Cardiac septum (tissue), 1 donor: ENCODE data around the gene RNGTT. TPM values are rescaled to one million over a fixed set of nuclear protein-coding genes. Genes with fewer than 3 reads are reported as not detected.

ENCODE experiments used
- DNase-seq: peaks from one replicate; pipeline ENCODE4 v3.0.0-alpha.2; 2020; ENCODE audit warnings: low spot score
- intact Hi-C: fragments of 100-400 bp; cut with DNase I; formaldehyde crosslinking; loops from one replicate; pipeline ENCODE4 v1.14.0; 2022
- total RNA-seq: library from RNA; stranded (reverse); fragmentation: NEBNext Ultra II Directional; extraction: Animal tissue kit (Norgen Biotek cat#: 25700); gene quantifications from one replicate; pipeline ENCODE4 v1.2.1, GENCODE V29; 2021
- donor health status: DM: no; HTN: no; CAD: no.

Gene RNGTT
- total RNA-seq, 1 donor from 2014 or later: 7.9 TPM

DNA sequence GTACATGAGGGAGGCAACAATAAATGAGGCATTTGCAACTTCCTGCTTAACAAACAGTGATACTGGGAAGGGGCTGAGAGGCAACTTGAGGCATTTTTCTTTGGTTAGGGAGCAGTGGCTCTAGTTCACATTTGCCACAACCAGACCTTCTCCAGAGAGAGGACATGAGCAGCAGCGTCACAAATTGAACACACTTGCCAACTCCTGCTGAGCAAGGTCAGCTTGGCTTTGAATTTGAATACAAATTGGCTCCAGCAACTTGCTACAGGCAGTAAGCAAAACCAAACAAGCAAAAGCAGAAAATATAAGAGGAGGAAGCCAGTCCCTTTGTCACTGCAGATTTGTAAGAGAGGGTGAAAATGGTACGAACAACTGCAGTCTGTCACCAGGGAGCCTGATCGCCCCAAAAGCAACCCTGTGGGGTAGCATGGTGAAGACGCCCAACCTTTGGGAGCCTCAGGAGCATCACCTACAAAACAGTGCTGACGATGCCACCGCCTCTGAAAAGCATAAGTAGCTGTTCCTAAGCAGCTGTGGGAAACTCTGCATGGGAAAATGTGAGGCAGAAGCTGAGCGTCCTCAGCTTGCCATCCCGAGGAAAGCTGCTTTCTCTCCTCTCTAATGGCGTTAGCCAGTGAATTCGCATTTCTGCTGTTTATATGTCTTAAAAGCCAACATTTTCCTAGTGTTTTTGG lies 378.7 kb downstream of the RNGTT start:
- intact Hi-C loops: no loop called here
- no peak for DNase-seq

DNA sequence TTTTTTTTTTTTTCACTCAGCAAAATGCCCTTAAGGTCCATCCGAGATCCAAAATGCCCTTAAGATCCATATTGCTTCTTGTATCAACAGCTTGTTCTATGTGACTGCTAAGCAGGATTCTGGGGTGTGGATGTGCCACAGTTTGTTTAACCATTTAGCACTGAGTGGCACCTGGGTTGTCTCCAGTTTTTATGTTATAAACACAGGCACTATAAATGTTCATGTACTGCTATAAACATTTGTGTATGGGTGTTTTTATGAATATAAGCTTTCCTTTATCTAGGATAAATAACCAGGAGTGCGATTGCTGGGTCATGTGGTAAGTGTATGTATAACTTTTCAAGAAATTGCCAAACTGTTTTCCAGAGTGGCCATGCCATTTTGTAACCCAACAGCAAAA lies 386.0 kb downstream of the RNGTT start:
- intact Hi-C loops: no loop called here
- no peak for DNase-seq

DNA sequence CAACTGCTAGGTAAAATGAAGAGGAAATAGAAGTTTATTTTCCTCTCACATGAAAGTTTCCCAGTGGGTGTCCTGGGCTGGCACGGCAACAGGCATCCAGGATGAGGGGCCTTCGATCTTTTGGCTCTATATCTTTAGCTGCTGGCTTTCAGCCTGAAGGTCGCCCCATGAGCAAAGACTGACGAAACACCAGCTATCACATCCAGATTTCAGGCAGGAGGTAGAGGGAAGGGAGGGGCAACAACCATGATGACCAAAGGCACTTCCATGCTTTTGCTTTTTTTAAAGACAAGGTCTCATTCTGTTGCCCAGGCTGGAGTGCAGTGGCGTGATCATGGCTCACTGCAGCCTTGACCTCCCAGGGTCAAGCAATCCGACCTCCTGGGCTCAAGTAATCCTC lies 387.9 kb downstream of the RNGTT start:
- DNase-seq: no peak
- intact Hi-C loops: no loop called here

DNA sequence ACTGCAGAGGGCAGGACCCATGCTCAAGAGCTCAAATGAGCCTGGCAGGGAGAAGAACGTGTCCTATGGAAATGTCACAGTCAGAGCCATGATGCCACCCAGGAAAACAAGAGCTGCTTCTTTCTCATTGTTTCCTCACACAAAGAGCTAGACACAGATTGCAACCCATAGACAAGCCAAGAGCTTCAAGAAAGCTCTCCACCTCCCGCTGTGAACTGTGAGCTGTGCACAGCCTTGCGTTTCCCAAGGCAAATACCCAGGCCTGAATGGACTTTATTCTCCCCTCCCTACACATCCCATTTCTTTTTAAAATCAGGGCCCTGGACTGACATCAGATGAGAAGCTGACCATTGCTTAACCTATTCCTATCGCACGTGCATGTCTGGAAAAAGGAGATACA lies 388.8 kb downstream of the RNGTT start:
- no peak for DNase-seq
- intact Hi-C loops: no loop called here

DNA sequence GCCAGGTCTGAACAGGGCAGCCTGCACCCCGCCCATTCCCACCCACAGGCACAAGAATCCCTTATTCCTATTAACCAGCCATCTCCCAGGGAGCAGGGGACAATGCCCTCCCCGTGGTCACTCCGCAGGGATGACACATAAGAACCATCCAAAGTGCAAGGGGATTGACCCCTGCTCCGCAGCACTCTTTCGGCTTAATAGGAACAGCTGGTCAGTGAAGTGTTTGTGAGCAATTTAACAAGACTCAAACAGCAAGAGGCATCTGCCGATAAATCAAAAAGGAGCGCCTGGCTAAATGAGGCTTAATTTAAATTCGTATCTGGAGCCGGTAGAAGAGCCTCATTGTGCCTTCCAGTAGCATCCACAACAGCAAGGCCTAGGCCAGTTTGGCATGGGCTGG lies 389.4 kb downstream of the RNGTT start:
- DNase-seq: no peak
- intact Hi-C loops: no loop called here

DNA sequence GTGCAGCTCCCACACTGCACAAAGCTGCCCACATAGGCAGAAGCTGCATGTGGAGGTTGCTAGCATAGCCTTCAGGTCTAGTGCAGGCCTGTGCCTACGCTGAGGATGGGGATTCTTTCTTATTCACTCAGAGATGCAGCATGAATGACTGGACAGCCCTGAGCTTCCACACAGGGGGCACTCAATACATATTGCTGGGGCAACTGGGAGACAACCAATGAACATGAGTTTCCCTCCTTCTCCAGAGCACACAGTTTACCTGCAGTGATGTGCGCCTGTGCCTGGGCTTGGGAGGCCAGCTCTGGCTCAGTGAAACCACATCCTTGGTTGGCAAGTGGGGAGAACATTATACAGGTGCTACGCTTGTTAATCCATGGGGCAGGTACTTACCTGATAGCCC lies 389.9 kb downstream of the RNGTT start:
- intact Hi-C loops: no loop called here
- DNase-seq: no peak

DNA sequence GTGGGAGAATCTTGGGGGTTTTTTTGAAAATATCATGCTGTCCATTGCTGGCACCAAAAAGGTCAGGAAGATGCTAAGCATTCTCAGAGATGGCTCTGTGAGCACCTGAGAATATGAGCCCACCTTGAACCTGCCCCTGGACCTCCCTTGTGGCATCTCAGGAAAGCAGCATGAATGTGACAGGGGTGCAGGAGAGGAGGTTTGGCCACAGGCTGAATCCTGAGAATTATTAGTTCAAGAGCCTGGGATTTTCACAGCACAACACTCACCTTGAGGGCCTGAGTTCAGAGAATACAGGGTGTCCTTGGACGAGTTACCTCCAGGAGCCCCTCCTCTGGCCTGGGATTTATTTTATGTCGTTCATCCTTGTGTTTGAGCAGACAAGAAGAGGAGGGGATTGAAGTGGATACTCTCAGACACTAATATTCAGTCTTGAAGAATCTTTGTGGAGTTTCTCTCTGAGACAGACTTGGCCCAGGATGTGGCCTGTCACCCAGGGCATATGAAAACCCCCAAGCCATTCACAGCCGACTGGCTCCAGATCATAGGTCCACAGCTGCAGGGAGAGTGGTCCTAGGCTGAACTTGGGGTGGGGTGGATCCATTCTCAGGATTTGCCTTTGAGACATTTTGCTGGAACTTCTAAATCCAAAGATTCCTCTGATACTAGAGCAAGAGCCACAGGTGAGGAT lies 390.8 kb downstream of the RNGTT start:
- no peak for DNase-seq
- intact Hi-C loops: no loop called here

DNA sequence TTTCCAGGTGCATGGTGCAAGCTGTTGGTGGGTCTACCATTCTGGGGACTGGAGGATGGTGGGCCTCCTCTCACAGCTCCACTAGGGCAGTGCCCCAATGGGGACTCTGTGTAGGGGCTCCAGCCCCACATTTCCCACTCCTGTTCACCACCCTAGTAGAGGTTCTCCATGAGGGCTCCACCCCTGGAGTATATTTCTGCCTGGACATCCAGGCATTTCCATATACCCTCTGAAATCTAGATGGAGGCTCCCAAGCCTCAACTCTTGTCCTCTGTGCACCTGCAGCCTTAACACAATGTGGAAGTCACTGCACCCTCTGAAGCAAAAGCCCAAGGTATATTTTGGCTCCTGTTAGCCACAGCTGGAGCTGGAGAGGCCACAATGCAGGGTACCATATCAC lies 393.5 kb downstream of the RNGTT start:
- intact Hi-C loops: no loop called here
- DNase-seq: no peak

DNA sequence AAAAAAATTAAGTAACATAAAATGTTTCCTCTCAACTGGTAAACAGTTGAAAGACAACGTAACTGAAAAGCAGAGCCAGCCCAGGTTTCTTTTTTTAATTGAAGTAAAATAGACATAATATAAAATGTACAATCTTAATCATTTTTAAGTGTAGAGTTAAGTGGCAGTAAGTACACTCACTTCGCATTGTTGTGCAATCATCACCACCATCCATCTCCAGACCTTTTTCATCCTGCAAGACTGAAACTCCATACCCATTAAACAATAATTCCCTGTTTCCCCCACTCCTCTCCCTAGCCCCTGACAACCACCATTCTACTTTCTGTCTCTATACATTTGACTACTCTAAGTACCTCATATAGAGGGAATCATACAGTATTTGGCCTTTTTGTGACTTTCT lies 395.7 kb downstream of the RNGTT start:
- intact Hi-C loops: no loop called here
- DNase-seq: no peak

DNA sequence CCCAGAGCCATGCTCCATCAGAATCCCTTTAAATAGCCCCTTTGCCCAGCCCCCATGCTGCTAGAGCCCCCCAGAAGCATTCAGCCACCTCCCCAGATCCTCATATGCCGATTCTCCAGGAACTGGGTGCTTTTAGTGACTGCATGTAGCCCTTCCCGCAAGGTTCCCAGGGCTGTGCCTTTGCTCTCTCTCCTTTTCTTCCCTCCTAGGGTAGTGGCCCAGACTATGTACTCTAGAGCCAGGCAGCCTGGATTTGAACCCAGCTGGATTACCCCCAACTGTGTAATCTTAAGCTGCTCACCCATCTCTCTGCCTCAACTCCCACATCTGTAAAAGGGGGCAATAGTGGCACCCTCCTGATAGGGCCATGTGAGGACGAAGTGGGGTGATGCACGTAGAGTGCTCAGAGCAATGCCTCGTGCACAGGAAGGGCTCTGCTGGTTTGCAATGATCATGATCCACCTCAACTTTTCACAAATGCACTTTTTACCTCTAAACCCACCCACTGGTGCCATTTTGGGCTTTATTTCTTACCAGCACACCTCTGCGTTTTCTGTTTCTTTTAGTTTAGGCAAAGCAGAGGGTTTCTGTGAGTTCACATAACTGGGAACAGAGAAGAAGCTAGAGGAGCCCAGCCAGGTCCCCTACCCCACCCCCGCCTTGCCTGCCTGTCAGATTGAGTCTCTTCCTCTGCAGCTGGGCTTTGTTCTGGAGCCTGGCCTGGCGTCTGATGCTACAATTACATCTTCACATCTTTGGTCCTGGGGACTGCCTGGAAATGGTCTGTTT lies 396.5 kb downstream of the RNGTT start:
- intact Hi-C loops: no loop called here
- no peak for DNase-seq

DNA sequence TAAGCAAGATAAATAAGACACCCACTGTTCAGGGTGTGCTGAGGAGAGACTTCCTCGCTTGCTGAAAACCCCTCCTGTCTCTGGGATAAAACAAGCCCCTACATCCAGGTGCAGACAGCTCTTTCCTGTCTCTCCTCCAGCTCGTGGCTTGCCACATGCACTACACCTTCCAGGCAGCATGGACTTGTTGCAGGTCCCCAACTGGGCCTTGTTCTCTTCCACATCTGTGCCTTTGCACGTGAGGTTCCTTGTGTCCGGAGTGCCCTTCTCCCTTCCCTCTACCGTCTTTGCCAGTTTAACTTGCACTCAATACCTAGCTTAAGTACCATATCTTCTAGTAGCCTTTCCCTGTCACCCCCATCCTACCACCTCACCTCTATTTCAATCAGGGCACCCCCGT lies 397.6 kb downstream of the RNGTT start:
- intact Hi-C loops: no loop called here
- no peak for DNase-seq

DNA sequence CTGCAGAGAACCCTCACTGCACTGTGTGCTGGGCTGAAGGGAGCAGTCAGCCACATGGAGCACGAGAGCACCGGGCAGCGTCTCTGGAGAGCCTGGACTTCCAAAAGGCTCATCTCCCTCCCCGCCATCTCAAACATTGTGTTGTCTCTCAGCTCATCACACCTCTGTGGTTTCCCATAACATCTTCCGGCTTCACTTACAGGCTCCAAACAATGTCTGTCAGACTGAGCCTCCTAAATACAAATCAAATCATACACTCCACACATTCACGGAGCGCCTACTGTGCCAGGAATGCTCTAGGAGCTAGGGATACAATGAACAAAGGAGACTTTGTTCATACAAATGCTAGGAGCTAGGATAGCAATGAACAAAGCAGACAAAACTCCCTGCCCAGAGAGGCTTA lies 398.0 kb downstream of the RNGTT start:
- intact Hi-C loops: no loop called here
- DNase-seq: no peak

DNA sequence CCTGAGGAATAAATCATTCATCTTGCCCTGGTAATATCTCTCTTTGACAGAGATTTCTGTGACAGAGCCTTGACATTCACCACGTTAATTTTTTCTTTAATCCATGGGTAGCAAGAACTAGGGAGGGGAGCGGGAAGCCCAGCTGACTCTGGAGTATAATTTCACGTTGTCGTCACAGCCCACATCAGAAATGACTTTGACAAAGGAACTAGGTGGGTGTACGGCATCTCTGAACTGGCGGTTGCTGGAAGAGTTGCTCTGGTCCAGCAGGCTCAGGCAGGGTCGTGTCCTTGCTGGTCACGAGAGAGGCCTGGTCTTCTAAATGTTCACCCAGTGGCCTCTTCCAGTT lies 400.2 kb downstream of the RNGTT start:
- intact Hi-C loops: no loop called here

DNA sequence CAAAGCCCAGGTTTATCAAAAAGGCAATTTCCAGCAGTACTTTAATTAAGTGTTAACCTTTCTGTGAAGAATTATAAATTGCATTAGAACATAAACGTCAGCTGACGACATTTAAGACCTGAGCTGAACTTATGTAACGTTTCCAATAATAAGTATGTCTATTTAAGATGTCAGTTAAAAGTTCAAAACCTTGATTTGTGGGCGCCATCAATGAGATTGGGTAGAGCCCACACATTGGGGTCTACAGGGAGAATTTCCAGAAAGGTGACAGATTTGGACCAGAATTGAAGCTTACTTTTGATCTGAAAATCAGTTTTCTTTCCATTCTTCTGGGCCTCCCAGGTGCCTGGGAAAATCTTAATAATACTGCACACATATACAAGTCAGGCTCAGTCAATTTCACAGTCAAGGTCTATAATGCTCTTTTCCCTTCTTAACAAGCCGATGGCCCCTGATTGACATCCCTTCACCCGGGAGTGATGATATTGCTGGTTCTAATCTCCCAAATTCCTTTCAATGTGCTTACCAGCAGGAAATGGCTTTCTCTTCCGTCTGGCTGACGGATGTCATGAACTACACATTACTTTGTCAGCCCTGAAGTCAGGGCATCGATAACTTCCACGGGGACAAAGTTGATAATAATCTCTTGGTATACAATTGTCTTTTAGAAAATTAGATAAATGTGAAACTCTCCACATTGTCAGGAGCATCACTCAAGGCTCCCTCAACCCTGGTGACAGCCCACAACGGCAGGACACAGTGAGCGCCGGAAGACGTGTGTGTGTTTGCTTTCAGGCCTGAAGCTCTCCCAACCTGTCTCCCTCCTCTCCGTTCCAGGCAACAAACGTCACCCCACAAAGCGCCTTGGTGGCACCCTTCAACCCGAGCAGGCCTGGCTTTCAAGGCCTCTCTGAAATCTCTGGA lies 400.8 kb downstream of the RNGTT start:
- intact Hi-C loops: no loop called here
- no peak for DNase-seq

More for the DNA sequence above, 400.2 kb downstream of the RNGTT start:
- DNase-seq: no peak

DNA sequence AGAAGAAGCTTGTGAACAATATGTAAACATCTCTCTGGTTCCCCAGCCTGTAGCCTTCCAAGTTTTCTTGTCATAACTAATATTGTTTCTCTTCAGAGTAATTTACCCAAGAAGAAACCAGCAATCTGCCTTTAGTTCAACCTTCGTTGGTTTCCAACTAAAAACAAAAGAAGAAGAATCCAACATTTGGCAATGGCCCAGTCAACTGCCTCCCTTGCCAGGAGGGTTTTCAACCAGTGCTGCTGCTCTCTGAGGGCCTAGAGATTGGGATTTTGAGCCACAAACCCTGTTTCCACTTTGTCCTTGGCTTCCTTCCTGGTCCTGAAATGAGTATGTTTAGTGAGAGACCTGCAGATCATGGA lies 401.5 kb downstream of the RNGTT start:
- no peak for DNase-seq
- intact Hi-C loops: no loop called here

DNA sequence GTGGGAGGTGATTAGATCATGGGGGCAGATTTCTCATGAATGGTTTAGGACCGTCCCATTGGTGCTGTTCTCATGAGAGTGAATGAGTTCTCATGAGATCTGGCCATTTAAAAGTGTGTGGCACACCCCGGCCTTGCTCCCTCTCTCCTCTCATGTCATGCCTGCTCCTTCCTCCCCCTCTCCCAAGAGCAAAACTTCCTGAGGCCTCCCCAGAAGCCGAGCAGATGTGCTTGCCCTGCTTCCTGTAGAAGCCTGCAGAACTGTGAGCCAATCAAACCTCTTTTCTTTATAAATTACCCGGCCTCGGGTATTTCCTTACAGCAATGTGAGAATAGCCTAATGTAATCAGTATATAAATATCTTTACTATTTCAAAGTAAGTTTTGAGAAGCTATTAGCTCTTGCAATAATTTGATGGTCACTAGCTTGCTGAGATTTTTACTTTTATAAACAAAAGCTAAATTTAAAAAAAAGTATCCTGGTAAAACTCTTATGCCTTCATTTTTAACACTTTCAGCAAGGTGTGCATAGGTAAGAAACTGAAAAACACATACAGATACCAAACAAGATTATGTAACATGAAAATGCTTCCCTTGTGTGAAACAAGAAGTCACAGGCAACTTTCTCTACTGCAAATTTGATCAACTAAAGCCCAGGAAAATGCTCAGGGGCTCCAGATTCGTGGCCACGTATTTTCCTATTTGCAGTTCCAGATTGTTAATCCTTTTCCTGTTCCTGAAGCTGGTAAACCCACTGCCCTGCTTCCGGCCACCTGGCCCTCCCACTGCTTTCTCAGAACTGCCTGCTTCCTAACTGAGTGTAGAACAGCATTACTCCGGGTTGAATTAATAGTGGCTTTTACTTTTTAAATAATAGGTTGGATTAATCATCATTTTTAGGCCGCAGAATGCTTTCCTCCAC lies 402.1 kb downstream of the RNGTT start:
- intact Hi-C loops: no loop called here
- DNase-seq: no peak
